DOHH2 (cell line): ENCODE measurements around the gene CCDC88C.
A peak's percentile ranks its signal among the peaks of the same experiment; 100 is the strongest.

ENCODE experiments used
- H3F3A ChIP-seq: fragments of 200-600 bp; sonication (generic), shearing (Covaris generic); 2 replicates; pipeline ENCODE4 v1.6.0; 2016; ENCODE audit warnings: antibody characterized with exemption, mild to moderate bottlenecking; ENCODE audit not compliant: control insufficient read depth, insufficient read depth
- H3K27ac ChIP-seq: fragments of 200-600 bp; sonication (generic); 2 replicates; pipeline ENCODE4 v1.5.1; 2014; ENCODE audit warnings: low read depth, mild to moderate bottlenecking, low read length, moderate library complexity
- H3K27me3 ChIP-seq: fragments of 200-600 bp; sonication (generic); 2 replicates; pipeline ENCODE4 v1.6.1; 2014; ENCODE audit warnings: mild to moderate bottlenecking, low read length, mixed read lengths; ENCODE audit not compliant: control insufficient read depth
- H3K36me3 ChIP-seq: fragments of 200-600 bp; sonication (generic); 2 replicates; pipeline ENCODE4 v1.6.1; 2014; ENCODE audit warnings: mild to moderate bottlenecking, low read length, moderate library complexity, mixed read lengths; ENCODE audit not compliant: control insufficient read depth
- H3K4me1 ChIP-seq: fragments of 200-600 bp; sonication (generic); 2 replicates; pipeline ENCODE4 v1.6.1; 2014; ENCODE audit warnings: mild to moderate bottlenecking, low read length, mixed read lengths; ENCODE audit not compliant: control insufficient read depth
- H3K4me2 ChIP-seq: fragments of 200-600 bp; sonication (generic); 2 replicates; pipeline ENCODE4 v1.6.0; 2014; ENCODE audit warnings: mild to moderate bottlenecking, low read length, moderate library complexity
- H3K4me3 ChIP-seq: fragments of 200-600 bp; sonication (generic); 2 replicates; pipeline ENCODE4 v1.5.1; 2014; ENCODE audit warnings: mild to moderate bottlenecking, low read length, mixed read lengths
- H3K79me2 ChIP-seq: fragments of 200-600 bp; sonication (generic); 2 replicates; pipeline ENCODE4 v1.6.1; 2014; ENCODE audit warnings: mild to moderate bottlenecking, low read length, mixed read lengths; ENCODE audit not compliant: control insufficient read depth
- H3K9me2 ChIP-seq: fragments of 200-600 bp; sonication (generic); replicated peaks from 2 replicates; pipeline ENCODE4 v1.6.1; 2014; ENCODE audit warnings: mild to moderate bottlenecking, low read length, mixed read lengths; ENCODE audit not compliant: control insufficient read depth
- H3K9me3 ChIP-seq: fragments of 200-600 bp; sonication (generic); 2 replicates; pipeline ENCODE4 v1.6.1; 2014; ENCODE audit warnings: antibody characterized with exemption, low read length, mixed read lengths; ENCODE audit not compliant: control insufficient read depth, insufficient read depth
- H4K20me1 ChIP-seq: fragments of 200-600 bp; sonication (generic); 2 replicates; pipeline ENCODE4 v1.6.0; 2014; ENCODE audit warnings: low read depth, mild to moderate bottlenecking, antibody characterized with exemption, low read length, moderate library complexity; ENCODE audit not compliant: control insufficient read depth, insufficient read depth
- EZH2phosphoT487 ChIP-seq: fragments of 200-600 bp; sonication (generic); IDR thresholded peaks from 2 replicates; pipeline ENCODE4 v1.6.1; 2017; ENCODE audit warnings: borderline replicate concordance, mild to moderate bottlenecking, antibody characterized with exemption, low read length, moderate library complexity, mixed read lengths
- TF ChIP-seq, protein P1 (sequence below): fragments of 200-600 bp; sonication (generic); IDR thresholded peaks from one replicate; pipeline ENCODE4 v1.5.1; 2014; ENCODE audit warnings: antibody characterized with exemption, mild to moderate bottlenecking, low read depth, low read length; ENCODE audit not compliant: poor library complexity, severe bottlenecking

Gene CCDC88C

DNA sequence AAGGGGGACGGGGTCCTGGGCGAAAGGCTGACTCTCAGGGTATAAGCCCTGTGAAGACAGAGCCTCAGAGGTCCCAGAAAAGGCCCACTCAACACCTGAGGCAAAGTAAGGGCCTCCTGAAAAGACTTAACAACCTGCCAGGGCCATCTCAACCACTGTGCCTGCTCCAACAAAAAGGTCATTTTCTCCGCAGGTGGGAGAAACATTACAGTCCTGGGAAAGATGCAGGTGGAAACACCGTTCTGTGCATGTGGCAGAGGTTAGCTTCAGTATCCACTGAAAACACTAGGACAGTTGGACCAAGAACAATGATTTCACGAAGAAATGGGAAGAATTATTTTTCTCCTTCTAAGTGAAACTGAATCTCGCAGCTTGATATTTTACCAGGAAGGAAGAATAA, 50.9 kb downstream of the CCDC88C start:
- H3K4me3 ChIP-seq = peak overlapping the region; percentile 64
- H3K27ac ChIP-seq = peak overlapping the region; percentile 85
- H3K27me3 ChIP-seq = no peaks in the 10 kb centered on the region
- H3K9me2 ChIP-seq = no peaks in the 10 kb centered on the region
- TF ChIP-seq, protein P1, sequence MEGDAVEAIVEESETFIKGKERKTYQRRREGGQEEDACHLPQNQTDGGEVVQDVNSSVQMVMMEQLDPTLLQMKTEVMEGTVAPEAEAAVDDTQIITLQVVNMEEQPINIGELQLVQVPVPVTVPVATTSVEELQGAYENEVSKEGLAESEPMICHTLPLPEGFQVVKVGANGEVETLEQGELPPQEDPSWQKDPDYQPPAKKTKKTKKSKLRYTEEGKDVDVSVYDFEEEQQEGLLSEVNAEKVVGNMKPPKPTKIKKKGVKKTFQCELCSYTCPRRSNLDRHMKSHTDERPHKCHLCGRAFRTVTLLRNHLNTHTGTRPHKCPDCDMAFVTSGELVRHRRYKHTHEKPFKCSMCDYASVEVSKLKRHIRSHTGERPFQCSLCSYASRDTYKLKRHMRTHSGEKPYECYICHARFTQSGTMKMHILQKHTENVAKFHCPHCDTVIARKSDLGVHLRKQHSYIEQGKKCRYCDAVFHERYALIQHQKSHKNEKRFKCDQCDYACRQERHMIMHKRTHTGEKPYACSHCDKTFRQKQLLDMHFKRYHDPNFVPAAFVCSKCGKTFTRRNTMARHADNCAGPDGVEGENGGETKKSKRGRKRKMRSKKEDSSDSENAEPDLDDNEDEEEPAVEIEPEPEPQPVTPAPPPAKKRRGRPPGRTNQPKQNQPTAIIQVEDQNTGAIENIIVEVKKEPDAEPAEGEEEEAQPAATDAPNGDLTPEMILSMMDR = no peak
- TF ChIP-seq EZH2phosphoT487 = no peak
- H3K79me2 ChIP-seq = peaks cover 100% of the 10 kb centered on the region
- H4K20me1 ChIP-seq = peaks cover 9% of the 10 kb centered on the region; the same call in 1 of the 2 replicates
- H3K9me3 ChIP-seq = no peaks in the 10 kb centered on the region
- peaks cover 21% of the 10 kb centered on the region for H3F3A ChIP-seq
- H3K36me3 ChIP-seq = peaks cover 59% of the 10 kb centered on the region
- H3K4me1 ChIP-seq = peaks cover 100% of the 10 kb centered on the region
- H3K4me2 ChIP-seq = peak overlapping the region; percentile 85

- Histone ChIP-seq H3F3A (peaks cover 27% of the 10 kb centered on the region), H3K4me3 (peak overlapping the region; percentile 64), H3K79me2 (peaks cover 100% of the 10 kb centered on the region), H3K27ac (peak overlapping the region; percentile 85), H3K9me3 (no peaks in the 10 kb centered on the region), H3K4me1 (peaks cover 99% of the 10 kb centered on the region), H3K27me3 (no peaks in the 10 kb centered on the region), H3K4me2 (peak overlapping the region; percentile 85), H4K20me1 (peaks cover 9% of the 10 kb centered on the region; the same call in 1 of the 2 replicates), H3K36me3 (peaks cover 53% of the 10 kb centered on the region), H3K9me2 (no peaks in the 10 kb centered on the region)
- TF ChIP-seq, protein P1 = no peak
- TF ChIP-seq EZH2phosphoT487 = no peak
Observed at GRCh38 chr14:91365552-91365951, 52.1 kb downstream of the CCDC88C start.

GRCh38 chr14:91364524-91365270, 52.9 kb downstream of the CCDC88C start:
- Histone ChIP-seq H3F3A (peaks cover 27% of the 10 kb centered on the region), H3K79me2 (peaks cover 100% of the 10 kb centered on the region), H3K4me1 (peaks cover 99% of the 10 kb centered on the region), H3K9me3 (no peaks in the 10 kb centered on the region), H3K27me3 (no peaks in the 10 kb centered on the region), H3K4me2 (peak overlapping the region; percentile 85), H3K9me2 (no peaks in the 10 kb centered on the region), H3K36me3 (peaks cover 54% of the 10 kb centered on the region), H4K20me1 (peaks cover 8% of the 10 kb centered on the region; the same call in 1 of the 2 replicates), H3K4me3 (peak overlapping the region; percentile 64), H3K27ac (peak overlapping the region; percentile 85)
- TF ChIP-seq EZH2phosphoT487 = no peak
- TF ChIP-seq, protein P1 = no peak
